IPS DF 6.9 (cell line): ENCODE results near the gene ASF1B.

Source experiments
- DNase-seq: peaks from one replicate; pipeline ENCODE4 v3.0.0-alpha.2; 2013; ENCODE audit warnings: low read depth, low spot score
- H3K27ac ChIP-seq: one replicate; pipeline ENCODE4 v1.5.1; 2013; ENCODE audit warnings: low read length, control low read depth
- H3K27me3 ChIP-seq: 2 replicates; pipeline ENCODE4 v1.6.1; 2013; ENCODE audit warnings: mild to moderate bottlenecking, low read length; ENCODE audit not compliant: control insufficient read depth, insufficient read depth
- H3K36me3 ChIP-seq: 2 replicates; pipeline ENCODE4 v1.6.1; 2013; ENCODE audit warnings: low read length; ENCODE audit not compliant: control insufficient read depth, insufficient read depth
- H3K4me1 ChIP-seq: 2 replicates; pipeline ENCODE4 v1.6.1; 2013; ENCODE audit warnings: low read length; ENCODE audit not compliant: control insufficient read depth, insufficient read depth
- H3K4me3 ChIP-seq: 2 replicates; pipeline ENCODE4 v1.5.1; 2013; ENCODE audit warnings: mild to moderate bottlenecking, low read length
- H3K9me3 ChIP-seq: 2 replicates; pipeline ENCODE4 v1.6.1; 2013; ENCODE audit warnings: low read length, inconsistent platforms; ENCODE audit not compliant: control insufficient read depth, insufficient read depth
- WGBS: extraction: QIAGEN DNeasy Blood & Tissue Kit; methylation state at CpG from one replicate; pipeline ENCODE4 v1.1.7; 2013; ENCODE audit warnings: mixed read lengths, missing lambda C conversion rate; ENCODE audit not compliant: insufficient read length, insufficient coverage; 5-methylcytosine and 5-hydroxymethylcytosine counted together

Gene ASF1B

GRCh38 chr19:14138576-14139265 is 2.3 kb upstream of the ASF1B start:
- Histone ChIP-seq H3K27ac (no peak overlapping the region), H3K4me3 (no peak overlapping the region), H3K27me3 (no peaks in the 10 kb centered on the region), H3K9me3 (no peaks in the 10 kb centered on the region), H3K4me1 (peaks cover 2% of the 10 kb centered on the region; the same call in 1 of the 2 replicates), H3K36me3 (no peaks in the 10 kb centered on the region)
- DNase-seq: no peak
- no CpG with 5 or more reads among the region's 9 CpGs for WGBS

- no peaks in the 10 kb centered on the region for H3K27me3 ChIP-seq
- no CpG with 5 or more reads among the region's 38 CpGs for WGBS
- H3K27ac ChIP-seq: no peak overlapping the region
- H3K36me3 ChIP-seq: no peaks in the 10 kb centered on the region
- DNase-seq: no peak
- peak overlapping the region; percentile 78 for H3K4me3 ChIP-seq
- H3K9me3 ChIP-seq: no peaks in the 10 kb centered on the region
- H3K4me1 ChIP-seq: peaks cover 2% of the 10 kb centered on the region; the same call in 1 of the 2 replicates
These were observed 342 bp downstream of the ASF1B start for GRCh38 chr19:14135985-14136508.

GRCh38 chr19:14135355-14135754 is 1.0 kb downstream of the ASF1B start:
- Histone ChIP-seq H3K27ac (no peak overlapping the region), H3K27me3 (no peaks in the 10 kb centered on the region), H3K4me1 (peaks cover 2% of the 10 kb centered on the region; the same call in 1 of the 2 replicates), H3K36me3 (no peaks in the 10 kb centered on the region), H3K4me3 (peak overlapping the region; percentile 78; the same call in 1 of the 2 replicates), H3K9me3 (no peaks in the 10 kb centered on the region)
- no peak for DNase-seq
- WGBS: no CpG with 5 or more reads among the region's 6 CpGs

- DNase-seq: no peak
- Histone ChIP-seq H3K4me3 (no peak overlapping the region), H3K27me3 (no peaks in the 10 kb centered on the region), H3K4me1 (no peaks in the 10 kb centered on the region), H3K9me3 (no peaks in the 10 kb centered on the region), H3K27ac (no peak overlapping the region), H3K36me3 (peaks cover 6% of the 10 kb centered on the region)
- no CpG with 5 or more reads among the region's 4 CpGs for WGBS
These were observed 8.4 kb downstream of the ASF1B start for GRCh38 chr19:14127929-14128509.

DNA sequence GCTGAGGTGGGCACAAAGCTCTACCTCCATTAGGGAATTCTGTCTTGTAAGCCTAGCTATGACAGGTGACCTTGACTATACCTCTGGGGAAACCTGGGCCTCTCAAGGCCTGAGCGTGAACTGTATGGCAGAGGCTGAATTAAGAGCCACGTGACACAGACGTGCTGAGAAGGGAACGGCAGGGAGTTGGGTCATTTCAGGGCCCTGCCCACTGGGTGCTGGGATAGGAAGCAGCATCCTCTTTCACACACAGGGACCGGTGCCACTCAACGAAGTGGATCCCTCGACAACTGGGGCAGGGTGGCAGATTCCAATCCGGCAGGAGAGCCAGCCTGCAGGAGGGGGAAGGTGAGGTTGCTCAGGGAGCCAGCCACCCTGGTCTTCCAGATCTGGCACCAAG is 9.2 kb downstream of the ASF1B start:
- Histone ChIP-seq H3K36me3 (peaks cover 6% of the 10 kb centered on the region), H3K27me3 (no peaks in the 10 kb centered on the region), H3K27ac (no peak overlapping the region), H3K9me3 (no peaks in the 10 kb centered on the region), H3K4me1 (no peaks in the 10 kb centered on the region), H3K4me3 (no peak overlapping the region)
- WGBS: no CpG with 5 or more reads among the region's 8 CpGs
- no peak for DNase-seq

GRCh38 chr19:14122924-14123323 is 13.5 kb downstream of the ASF1B start:
- Histone ChIP-seq H3K9me3 (no peaks in the 10 kb centered on the region), H3K4me3 (no peak overlapping the region), H3K27ac (no peak overlapping the region), H3K4me1 (no peaks in the 10 kb centered on the region; the same call in 1 of the 2 replicates), H3K27me3 (no peaks in the 10 kb centered on the region), H3K36me3 (peaks cover 6% of the 10 kb centered on the region; the same call in 1 of the 2 replicates)
- WGBS: no CpG with 5 or more reads among the region's 6 CpGs
- no peak for DNase-seq

GRCh38 chr19:14120497-14120780 is 15.9 kb downstream of the ASF1B start:
- Histone ChIP-seq H3K36me3 (peaks cover 6% of the 10 kb centered on the region; the same call in 1 of the 2 replicates), H3K4me3 (no peak overlapping the region), H3K9me3 (no peaks in the 10 kb centered on the region), H3K27me3 (no peaks in the 10 kb centered on the region), H3K4me1 (no peaks in the 10 kb centered on the region; the same call in 1 of the 2 replicates), H3K27ac (no peak overlapping the region)
- DNase-seq: no peak
- WGBS: no CpG with 5 or more reads among the region's 7 CpGs

GRCh38 chr19:14119644-14120496 is 16.5 kb downstream of the ASF1B start:
- no peaks in the 10 kb centered on the region for H3K9me3 ChIP-seq
- H3K4me3 ChIP-seq: no peak overlapping the region
- no CpG with 5 or more reads among the region's 7 CpGs for WGBS
- no peak for DNase-seq
- no peaks in the 10 kb centered on the region; the same call in 1 of the 2 replicates for H3K4me1 ChIP-seq
- no peak overlapping the region for H3K27ac ChIP-seq
- H3K36me3 ChIP-seq: peaks cover 6% of the 10 kb centered on the region; the same call in 1 of the 2 replicates
- H3K27me3 ChIP-seq: no peaks in the 10 kb centered on the region

GRCh38 chr19:14119146-14119545 is 17.2 kb downstream of the ASF1B start:
- H3K4me1 ChIP-seq: no peaks in the 10 kb centered on the region; the same call in 1 of the 2 replicates
- DNase-seq: no peak
- 0 out of 2 replicates have a peak, but pooled peaks cover 2% of the 10 kb centered on the region for H3K36me3 ChIP-seq
- WGBS: no CpG with 5 or more reads among the region's 3 CpGs
- H3K9me3 ChIP-seq: no peaks in the 10 kb centered on the region
- no peaks in the 10 kb centered on the region for H3K27me3 ChIP-seq
- no peak overlapping the region for H3K4me3 ChIP-seq
- no peak overlapping the region for H3K27ac ChIP-seq
